ENCODE results near the gene NFIB. TPM values are rescaled to one million over a fixed set of nuclear protein-coding genes. Genes with fewer than 3 reads are reported as not detected.

The NFIB gene
- total RNA-seq, 1 experiment from 2014 or later = 0.61 TPM

- no peaks in the 10 kb centered on the region for H3K9me3 Mint-ChIP-seq (ENCODE audit: unreplicated experiment)
- no peak overlapping the region for H3K4me3 Mint-ChIP-seq (ENCODE audit: unreplicated experiment)
Observed at GRCh38 chr9:14153310-14153720, 160.6 kb downstream of the NFIB start.

GRCh38 chr9:14151451-14151850, 162.5 kb downstream of the NFIB start:
- POLR2A ChIA-PET = no interaction called here
- Mint-ChIP-seq H3K27me3 (ENCODE audit: insufficient read depth, unreplicated experiment) (no peaks in the 10 kb centered on the region), H3K36me3 (ENCODE audit: insufficient read depth, unreplicated experiment) (no peaks in the 10 kb centered on the region), H3K4me1 (ENCODE audit: low read depth, unreplicated experiment) (no peaks in the 10 kb centered on the region), H3K27ac (ENCODE audit: unreplicated experiment) (no peak overlapping the region), H3K9me3 (ENCODE audit: unreplicated experiment) (no peaks in the 10 kb centered on the region), H3K4me3 (ENCODE audit: unreplicated experiment) (no peak overlapping the region)
- DNase-seq = no peak
- H3K27me3 ChIP-seq (replicated peaks; ENCODE audit: control insufficient read depth, insufficient read depth, low read length) = no peaks in the 10 kb centered on the region
- TF ChIP-seq CTCF (IDR thresholded peaks at IDR 0.05; ENCODE audit: insufficient read depth in 1 of 2, low read depth in 1 of 2, low read length in 1 of 2, severe bottlenecking in 1 of 2, unreplicated experiment in 1 of 2) = no peak
- H3K4me3 ChIP-seq (ENCODE audit: low read depth, low read length) = no peak overlapping the region
- H3K9me3 ChIP-seq = no peaks in the 10 kb centered on the region
- CTCF ChIA-PET = no interaction called here
- intact Hi-C loops (cut with micrococcal nuclease; ENCODE audit: unreplicated experiment) = no loop called here
- no peaks in the 10 kb centered on the region for H3K4me1 ChIP-seq
- BruUV-seq (replicated peaks) = no TSS peak
- H3K36me3 ChIP-seq (ENCODE audit: control insufficient read depth, insufficient read depth, low read length) = no peaks in the 10 kb centered on the region

More at GRCh38 chr9:14153310-14153720, 160.6 kb downstream of the NFIB start:
- no TSS peak for BruUV-seq (replicated peaks)
- peaks cover 3% of the 10 kb centered on the region for H3K27me3 Mint-ChIP-seq (ENCODE audit: insufficient read depth, unreplicated experiment)
- no peaks in the 10 kb centered on the region for H3K4me1 Mint-ChIP-seq (ENCODE audit: low read depth, unreplicated experiment)
- Histone ChIP-seq H3K27me3 (replicated peaks; ENCODE audit: control insufficient read depth, insufficient read depth, low read length) (no peaks in the 10 kb centered on the region), H3K9me3 (no peaks in the 10 kb centered on the region), H3K36me3 (ENCODE audit: control insufficient read depth, insufficient read depth, low read length) (no peaks in the 10 kb centered on the region), H3K4me3 (ENCODE audit: low read depth, low read length) (no peak overlapping the region), H3K4me1 (no peaks in the 10 kb centered on the region)
- no peaks in the 10 kb centered on the region for H3K36me3 Mint-ChIP-seq (ENCODE audit: insufficient read depth, unreplicated experiment)
- TF ChIP-seq CTCF (IDR thresholded peaks at IDR 0.05; ENCODE audit: insufficient read depth in 1 of 2, low read depth in 1 of 2, low read length in 1 of 2, severe bottlenecking in 1 of 2, unreplicated experiment in 1 of 2) = no peak
- no peak for DNase-seq
- POLR2A ChIA-PET = no interaction called here
- CTCF ChIA-PET = no interaction called here
- H3K27ac Mint-ChIP-seq (ENCODE audit: unreplicated experiment) = no peak overlapping the region
- intact Hi-C loops (cut with micrococcal nuclease; ENCODE audit: unreplicated experiment) = no loop called here

GRCh38 chr9:14148501-14149103, 165.3 kb downstream of the NFIB start:
- H3K36me3 ChIP-seq (ENCODE audit: control insufficient read depth, insufficient read depth, low read length) = no peaks in the 10 kb centered on the region
- H3K4me3 Mint-ChIP-seq (ENCODE audit: unreplicated experiment) = no peak overlapping the region
- no peaks in the 10 kb centered on the region for H3K36me3 Mint-ChIP-seq (ENCODE audit: insufficient read depth, unreplicated experiment)
- H3K27me3 ChIP-seq (replicated peaks; ENCODE audit: control insufficient read depth, insufficient read depth, low read length) = no peaks in the 10 kb centered on the region
- no peak for DNase-seq
- ChIA-PET CTCF (no interaction called here), POLR2A (no interaction called here)
- no peaks in the 10 kb centered on the region for H3K27me3 Mint-ChIP-seq (ENCODE audit: insufficient read depth, unreplicated experiment)
- H3K9me3 ChIP-seq = no peaks in the 10 kb centered on the region
- no peaks in the 10 kb centered on the region for H3K9me3 Mint-ChIP-seq (ENCODE audit: unreplicated experiment)
- intact Hi-C loops (cut with micrococcal nuclease; ENCODE audit: unreplicated experiment) = no loop called here
- BruUV-seq (replicated peaks) = no TSS peak
- no peak for TF ChIP-seq CTCF (IDR thresholded peaks at IDR 0.05; ENCODE audit: insufficient read depth in 1 of 2, low read depth in 1 of 2, low read length in 1 of 2, severe bottlenecking in 1 of 2, unreplicated experiment in 1 of 2)
- no peaks in the 10 kb centered on the region for H3K4me1 ChIP-seq
- H3K4me3 ChIP-seq (ENCODE audit: low read depth, low read length) = no peak overlapping the region
- H3K27ac Mint-ChIP-seq (ENCODE audit: unreplicated experiment) = no peak overlapping the region
- no peaks in the 10 kb centered on the region for H3K4me1 Mint-ChIP-seq (ENCODE audit: low read depth, unreplicated experiment)
